ENCODE results near the gene SULT1E1.

Gene SULT1E1

DNA sequence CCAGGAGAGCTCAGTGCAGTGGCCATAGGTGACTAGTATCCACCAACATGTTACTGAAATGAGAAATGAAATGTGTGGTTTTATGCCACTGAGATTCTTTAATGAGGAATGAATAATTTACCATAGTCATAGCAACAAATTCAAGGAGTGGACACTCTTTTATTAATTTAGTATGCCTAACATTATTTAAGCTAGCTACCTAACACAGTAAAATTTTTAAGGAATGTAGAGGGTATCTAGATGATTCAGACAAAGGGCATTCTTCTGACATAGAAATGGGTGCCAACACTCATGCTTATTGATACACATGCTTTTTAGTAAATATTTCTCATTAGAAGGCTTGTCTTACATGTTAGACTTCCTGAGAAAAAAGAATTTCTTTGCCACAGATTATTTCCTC, 66.2 kb downstream of the SULT1E1 start:
- DNase-seq (ENCODE audit: low read depth): no peak
